GM13976 (cell line): Measurements from ENCODE around the gene RABL6.

Experiments used
- DNase-seq: peaks from one replicate; pipeline ENCODE4 v3.0.0; 2012; ENCODE audit warnings: low spot score
- in situ Hi-C: fragments of 300-500 bp; cut with MboI; formaldehyde crosslinking; loops from one replicate; pipeline ENCODE4 v1.12.0; 2022; ENCODE audit warnings: low sequenced_read_pairs, mixed read lengths, inconsistent platforms; ENCODE audit not compliant: unreplicated experiment
- TF ChIP-seq, protein P1 (sequence below): IDR thresholded peaks from 2 replicates; pipeline ENCODE4 v1.5.1; 2012; ENCODE audit warnings: borderline replicate concordance, mild to moderate bottlenecking; ENCODE audit not compliant: insufficient read depth; ENCODE audit errors: extremely low read depth, missing control alignments, control extremely low read depth

Gene RABL6

DNA sequence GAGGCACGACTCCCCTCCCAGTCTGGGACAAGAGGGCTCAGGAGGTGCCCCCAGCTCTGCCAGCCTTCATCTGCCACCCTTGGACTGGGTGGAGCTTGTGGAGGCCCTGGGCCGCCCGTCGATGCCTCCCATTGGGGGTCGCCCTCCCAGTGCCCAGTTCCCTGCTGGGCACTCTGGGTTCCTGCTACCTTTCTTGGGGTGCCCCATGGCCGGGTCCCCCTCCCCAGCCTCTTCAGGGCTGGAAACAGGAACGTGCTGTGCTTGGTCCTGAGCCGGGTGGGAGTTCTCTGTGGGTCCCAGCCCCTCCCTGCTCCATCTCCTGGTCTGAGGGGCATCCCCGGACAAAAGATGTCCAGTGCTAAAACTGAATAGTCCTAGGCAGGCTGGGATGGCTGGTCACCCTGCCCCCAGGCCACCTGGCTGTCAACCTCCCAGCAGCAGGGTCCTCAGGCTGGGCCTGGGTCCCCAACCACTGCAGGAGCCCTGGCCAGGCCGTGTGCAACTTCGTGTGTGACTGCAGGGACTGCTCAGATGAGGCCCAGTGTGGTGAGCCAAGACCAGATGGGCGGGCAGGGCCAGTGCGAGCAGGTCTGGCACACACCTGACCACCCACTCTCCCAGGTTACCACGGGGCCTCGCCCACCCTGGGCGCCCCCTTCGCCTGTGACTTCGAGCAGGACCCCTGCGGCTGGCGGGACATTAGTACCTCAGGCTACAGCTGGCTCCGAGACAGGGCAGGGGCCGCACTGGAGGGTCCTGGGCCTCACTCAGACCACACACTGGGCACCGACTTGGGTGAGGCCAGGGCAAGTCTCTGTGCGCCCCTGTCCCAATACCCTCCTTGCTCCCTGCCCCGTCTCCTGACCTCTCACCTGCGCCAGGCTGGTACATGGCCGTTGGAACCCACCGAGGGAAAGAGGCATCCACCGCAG is 45.2 kb downstream of the RABL6 start:
- no peak for DNase-seq
- in situ Hi-C loops = no loop called here
- TF ChIP-seq, protein P1, sequence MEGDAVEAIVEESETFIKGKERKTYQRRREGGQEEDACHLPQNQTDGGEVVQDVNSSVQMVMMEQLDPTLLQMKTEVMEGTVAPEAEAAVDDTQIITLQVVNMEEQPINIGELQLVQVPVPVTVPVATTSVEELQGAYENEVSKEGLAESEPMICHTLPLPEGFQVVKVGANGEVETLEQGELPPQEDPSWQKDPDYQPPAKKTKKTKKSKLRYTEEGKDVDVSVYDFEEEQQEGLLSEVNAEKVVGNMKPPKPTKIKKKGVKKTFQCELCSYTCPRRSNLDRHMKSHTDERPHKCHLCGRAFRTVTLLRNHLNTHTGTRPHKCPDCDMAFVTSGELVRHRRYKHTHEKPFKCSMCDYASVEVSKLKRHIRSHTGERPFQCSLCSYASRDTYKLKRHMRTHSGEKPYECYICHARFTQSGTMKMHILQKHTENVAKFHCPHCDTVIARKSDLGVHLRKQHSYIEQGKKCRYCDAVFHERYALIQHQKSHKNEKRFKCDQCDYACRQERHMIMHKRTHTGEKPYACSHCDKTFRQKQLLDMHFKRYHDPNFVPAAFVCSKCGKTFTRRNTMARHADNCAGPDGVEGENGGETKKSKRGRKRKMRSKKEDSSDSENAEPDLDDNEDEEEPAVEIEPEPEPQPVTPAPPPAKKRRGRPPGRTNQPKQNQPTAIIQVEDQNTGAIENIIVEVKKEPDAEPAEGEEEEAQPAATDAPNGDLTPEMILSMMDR = no peak

DNA sequence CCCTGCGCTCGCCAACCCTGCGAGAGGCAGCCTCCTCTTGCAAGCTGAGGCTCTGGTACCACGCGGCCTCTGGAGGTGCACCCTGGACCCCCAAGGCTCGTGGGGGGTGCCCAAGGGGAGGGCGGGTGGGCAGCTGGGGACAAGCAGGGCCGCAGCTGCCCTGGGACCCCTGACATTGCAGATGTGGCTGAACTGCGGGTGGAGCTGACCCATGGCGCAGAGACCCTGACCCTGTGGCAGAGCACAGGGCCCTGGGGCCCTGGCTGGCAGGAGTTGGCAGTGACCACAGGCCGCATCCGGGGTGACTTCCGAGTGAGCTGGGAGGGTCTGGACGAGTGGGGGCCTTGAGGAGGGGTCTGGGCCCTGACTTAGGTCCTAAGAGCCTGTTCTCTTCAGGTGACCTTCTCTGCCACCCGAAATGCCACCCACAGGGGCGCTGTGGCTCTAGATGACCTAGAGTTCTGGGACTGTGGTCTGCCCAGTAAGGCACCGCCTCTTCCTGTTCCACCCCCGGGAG is 45.9 kb downstream of the RABL6 start:
- DNase-seq = no peak
- in situ Hi-C loops = no loop called here
- TF ChIP-seq, protein P1 = no peak

DNA sequence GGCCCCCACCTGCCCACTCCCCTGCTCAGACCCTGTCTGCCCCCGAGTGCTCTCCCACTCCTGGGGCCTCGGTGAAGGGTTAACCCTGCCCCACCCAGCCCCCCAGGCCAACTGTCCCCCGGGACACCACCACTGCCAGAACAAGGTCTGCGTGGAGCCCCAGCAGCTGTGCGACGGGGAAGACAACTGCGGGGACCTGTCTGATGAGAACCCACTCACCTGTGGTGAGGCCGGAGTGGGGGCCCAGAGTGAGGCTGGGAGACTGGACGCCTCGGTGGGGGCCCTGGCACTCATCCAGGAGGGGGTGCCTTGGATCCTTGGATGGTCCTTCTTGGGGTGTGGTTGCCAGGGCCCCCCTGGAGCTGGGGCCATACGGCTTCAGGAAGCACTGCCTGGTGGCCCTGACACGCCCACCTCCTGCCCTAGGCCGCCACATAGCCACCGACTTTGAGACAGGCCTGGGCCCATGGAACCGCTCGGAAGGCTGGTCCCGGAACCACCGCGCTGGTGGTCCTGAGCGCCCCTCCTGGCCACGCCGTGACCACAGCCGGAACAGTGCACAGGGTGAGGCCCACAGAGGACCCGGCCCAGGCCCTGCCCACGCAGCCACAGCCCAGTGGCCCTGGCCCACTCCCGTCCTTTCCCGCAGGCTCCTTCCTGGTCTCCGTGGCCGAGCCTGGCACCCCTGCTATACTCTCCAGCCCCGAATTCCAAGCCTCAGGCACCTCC is 46.5 kb downstream of the RABL6 start:
- TF ChIP-seq, protein P1 = no peak
- in situ Hi-C loops = no loop called here
- DNase-seq = no peak

DNA sequence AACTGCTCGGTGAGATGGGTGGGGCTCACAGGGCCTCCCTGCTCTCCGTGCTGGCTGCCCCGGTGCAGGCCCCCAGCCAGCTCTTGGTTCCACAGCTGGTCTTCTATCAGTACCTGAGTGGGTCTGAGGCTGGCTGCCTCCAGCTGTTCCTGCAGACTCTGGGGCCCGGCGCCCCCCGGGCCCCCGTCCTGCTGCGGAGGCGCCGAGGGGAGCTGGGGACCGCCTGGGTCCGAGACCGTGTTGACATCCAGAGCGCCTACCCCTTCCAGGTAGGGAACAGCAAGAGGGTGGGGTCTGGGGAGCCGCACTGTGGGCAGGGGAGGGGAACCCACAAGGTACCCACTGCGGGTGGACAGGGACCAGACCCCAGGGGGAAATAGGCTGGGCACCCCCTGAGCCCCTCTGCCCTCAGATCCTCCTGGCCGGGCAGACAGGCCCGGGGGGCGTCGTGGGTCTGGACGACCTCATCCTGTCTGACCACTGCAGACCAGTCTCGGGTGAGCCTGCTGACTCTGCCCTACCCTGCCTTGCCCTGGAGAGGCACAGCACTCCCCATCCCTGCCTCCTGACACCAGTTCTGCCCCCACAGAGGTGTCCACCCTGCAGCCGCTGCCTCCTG is 47.2 kb downstream of the RABL6 start:
- DNase-seq = no peak
- TF ChIP-seq, protein P1 = no peak
- in situ Hi-C loops = no loop called here

DNA sequence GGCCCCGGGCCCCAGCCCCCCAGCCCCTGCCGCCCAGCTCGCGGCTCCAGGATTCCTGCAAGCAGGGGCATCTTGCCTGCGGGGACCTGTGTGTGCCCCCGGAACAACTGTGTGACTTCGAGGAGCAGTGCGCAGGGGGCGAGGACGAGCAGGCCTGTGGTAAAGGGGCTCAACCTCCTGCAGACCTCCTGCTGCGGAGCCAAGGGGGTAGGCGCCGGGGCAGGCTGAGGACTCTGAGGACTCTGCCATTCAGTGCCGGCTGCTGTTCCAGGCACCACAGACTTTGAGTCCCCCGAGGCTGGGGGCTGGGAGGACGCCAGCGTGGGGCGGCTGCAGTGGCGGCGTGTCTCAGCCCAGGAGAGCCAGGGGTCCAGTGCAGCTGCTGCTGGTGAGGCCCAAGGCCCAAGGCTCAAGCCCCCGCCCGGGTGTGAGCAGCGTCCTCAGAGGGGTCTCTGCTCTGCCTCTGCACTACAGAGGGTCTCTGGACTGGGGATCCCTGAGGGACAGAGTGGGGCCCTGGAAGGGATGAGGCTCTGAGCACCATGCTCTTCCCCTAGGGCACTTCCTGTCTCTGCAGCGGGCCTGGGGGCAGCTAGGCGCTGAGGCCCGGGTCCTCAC is 47.8 kb downstream of the RABL6 start:
- in situ Hi-C loops = no loop called here
- TF ChIP-seq, protein P1 = no peak
- no peak for DNase-seq

DNA sequence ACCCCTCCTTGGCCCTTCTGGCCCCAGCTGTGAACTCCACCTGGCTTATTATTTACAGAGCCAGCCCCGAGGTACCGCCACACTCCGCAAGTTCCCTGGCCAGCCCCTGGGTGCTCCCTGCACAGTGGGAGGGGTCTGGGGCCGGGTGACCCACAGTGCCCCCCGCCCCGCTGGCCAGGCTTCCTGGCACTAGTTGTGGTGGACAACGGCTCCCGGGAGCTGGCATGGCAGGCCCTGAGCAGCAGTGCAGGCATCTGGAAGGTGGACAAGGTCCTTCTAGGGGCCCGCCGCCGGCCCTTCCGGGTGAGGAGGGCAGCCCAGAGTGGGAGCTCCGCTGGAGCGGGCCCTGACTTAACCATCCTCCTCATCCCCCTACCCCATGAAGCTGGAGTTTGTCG is 48.3 kb downstream of the RABL6 start:
- in situ Hi-C loops = no loop called here
- TF ChIP-seq, protein P1 = no peak
- no peak for DNase-seq
